GM19025 (cell line): ENCODE data around the gene ADAMTS12.

Source experiments
- ATAC-seq: cut with Tn5 transposase; IDR thresholded peaks from one replicate; pipeline ENCODE4 v1.9.1; 2021; ENCODE audit warnings: mild to moderate bottlenecking, low read depth, moderate library complexity; ENCODE audit not compliant: unreplicated experiment

ADAMTS12 gene

DNA sequence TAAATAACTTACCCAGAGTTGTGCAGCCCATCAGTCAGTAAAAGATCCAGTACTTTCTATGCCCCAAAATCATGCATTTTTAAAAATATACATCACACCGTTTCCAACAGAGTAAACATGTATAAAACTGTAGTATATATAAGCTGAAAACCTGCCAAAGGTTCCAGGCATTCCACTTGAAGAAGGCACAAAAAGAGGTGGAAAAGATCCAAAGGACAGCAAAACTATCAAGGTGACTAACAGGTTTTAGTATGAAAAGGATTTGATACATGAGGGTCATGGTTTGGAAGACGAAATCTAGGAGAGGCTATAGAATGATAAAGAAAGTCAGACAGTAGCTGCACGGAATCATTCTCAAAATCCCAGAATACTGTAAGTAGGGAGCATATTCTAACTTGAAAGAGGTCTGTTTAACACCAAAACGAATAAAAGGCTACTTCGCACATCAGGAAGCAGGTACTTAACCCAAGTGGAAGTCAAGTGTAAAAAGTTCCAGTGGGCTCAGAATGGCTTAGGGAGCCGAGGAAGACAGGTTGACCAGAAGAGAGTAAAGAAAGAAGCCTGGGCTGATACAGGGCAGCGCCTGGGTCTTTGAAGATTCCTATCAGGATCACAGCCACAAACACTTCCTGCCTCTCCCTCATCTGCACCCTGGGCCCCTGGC is 207.2 kb downstream of the ADAMTS12 start:
- ATAC-seq = no peak

DNA sequence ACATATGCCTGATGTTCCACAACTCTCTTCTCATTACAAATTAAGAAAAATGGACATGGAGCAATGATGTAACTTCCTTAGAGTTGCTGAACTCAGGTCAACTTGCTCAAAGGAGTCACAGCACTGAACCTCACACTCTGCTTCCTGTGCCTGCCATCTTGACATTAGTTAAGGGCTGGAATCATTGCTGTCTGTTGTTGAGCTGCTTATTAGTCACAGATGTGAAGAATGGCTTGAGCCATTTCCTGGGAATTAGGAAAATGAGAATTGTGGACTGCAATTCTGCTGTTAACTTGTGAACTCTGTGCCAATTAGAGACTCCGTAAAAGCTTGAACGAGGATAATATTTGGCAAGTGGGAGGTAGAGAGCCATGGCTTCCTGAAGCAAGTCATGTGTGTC is 212.0 kb downstream of the ADAMTS12 start:
- ATAC-seq = no peak

DNA sequence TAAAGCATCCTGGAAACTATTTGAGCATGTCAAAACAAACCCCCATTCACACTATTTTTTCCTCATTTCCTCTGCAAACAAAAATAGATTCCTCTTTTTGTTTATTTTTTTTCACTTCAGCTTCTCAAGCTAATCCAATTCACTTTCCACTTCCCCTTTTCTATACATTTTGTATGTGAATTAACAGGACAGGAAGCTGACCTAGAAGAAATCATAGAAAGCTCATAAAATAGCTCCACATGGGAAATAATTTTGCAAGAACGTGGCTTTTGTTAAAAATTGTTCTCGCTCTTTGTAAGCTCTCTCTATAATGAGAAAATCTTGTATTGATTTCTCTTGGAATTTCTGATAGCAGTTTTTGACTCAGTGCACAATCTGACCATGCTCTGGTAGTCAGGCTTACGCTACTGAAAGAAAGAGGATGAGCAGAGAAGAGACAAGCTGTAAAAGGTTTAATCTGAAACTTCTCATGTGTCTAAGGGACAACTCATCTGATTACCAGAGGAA is 215.8 kb downstream of the ADAMTS12 start:
- ATAC-seq = peak; percentile 52

DNA sequence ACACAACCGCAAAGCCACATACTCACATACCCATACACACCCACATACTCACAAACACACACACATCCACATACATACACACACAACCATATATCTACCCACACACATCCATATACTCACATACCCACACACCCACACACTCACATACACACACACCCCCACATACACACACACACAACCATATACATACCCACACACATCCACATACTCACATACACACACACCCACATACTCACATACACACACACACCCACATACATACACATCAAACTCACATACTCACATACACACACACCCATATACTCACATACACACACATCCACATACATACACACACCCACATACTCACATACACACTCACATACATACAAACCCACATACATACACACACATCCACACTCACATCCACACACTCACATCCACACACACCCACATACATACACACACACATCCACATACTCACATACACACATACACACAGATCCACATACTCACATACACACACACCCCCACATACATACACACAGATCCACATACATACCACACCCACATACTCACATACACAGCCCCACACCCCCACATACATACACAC is 220.0 kb downstream of the ADAMTS12 start:
- ATAC-seq = no peak

DNA sequence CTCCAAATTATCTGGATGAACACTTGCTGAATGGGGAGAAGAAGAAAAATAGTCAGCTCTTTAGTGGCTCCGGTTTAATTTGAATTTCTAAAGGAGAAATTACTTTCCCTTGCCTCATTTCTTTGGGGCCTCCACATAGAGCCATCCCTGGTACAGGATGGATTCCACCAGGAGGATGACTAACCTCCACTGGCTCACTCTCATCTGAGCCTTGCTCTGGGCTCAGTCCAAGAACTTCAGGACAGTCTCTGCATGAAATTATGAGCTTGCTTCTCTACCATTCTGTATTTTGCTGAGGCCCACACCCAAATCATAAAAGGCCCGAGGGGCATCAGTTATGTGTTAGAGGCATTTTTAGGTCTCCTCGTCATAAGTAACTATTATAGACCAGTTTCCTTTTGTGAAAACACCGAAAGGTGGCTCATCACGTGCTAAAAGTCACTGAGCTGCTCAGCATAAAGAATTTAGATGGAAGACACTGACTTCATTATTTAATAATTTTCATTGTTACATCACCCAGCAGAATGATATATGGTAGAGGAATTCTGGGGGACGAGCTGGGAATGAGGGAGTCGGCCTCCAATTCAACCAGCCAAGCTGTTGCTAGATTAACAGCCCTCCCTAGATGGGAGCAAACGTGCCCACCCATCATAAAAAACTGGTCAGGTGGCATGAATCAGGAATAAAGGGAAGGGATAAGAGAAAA is 228.9 kb downstream of the ADAMTS12 start:
- no peak for ATAC-seq

DNA sequence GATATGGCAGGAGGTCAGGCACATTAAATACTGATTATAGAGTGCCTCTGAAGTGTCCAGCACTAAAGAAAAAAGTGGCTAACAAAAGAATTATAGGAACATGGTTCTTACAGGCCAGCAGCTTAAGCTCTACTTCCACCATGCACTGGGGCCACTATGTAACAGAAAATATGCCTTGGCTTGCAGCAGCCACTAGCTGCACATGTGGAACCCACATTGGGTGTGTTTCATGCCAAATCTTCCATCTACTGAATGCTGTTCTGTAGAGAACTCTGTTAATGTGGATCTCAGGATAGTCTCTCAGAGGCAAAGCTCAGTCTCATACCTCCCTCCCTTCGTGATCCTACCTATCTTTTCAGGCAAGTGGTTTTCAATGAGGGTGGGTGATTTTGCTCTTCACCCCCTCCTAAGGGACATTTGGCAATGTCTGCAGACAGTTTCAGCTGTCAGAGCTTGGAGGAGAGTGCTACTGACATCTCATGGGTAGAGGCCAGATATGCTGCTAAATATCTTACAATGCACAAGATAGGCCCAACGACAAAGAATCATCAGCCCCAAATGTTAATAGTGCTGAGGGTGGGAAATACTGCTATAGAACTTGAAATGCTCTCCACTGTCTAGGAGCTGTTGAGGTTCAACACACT is 232.1 kb downstream of the ADAMTS12 start:
- ATAC-seq = no peak

DNA sequence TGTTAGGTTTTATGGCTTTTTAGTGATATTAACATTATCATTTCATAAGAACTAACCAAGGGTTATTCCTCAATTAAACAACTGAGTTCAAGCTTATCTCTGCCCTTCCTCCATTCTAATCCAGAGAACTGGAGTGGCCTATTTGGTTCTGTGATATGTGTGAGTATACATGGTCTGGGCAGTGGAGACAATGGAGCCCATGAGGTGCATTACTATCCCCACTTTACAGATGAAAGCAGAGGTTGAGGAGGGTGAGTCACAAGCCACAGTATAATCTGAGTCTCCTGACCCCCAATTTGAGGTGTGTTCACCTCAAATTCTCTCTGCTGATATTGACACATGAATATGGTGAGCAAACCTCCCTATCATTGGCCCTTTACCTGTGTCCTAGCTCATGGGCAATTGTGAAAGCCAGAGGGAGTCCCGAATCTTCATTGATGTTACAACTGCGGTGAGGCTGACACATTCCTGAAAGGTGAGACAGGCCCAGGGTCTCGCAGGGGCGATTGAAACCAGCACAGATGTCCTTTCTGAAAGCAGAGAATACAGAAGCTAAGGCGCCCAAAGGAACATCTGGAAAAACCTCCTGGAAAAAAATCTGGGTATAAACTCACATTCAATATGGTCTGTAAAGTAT is 233.9 kb downstream of the ADAMTS12 start:
- no peak for ATAC-seq

DNA sequence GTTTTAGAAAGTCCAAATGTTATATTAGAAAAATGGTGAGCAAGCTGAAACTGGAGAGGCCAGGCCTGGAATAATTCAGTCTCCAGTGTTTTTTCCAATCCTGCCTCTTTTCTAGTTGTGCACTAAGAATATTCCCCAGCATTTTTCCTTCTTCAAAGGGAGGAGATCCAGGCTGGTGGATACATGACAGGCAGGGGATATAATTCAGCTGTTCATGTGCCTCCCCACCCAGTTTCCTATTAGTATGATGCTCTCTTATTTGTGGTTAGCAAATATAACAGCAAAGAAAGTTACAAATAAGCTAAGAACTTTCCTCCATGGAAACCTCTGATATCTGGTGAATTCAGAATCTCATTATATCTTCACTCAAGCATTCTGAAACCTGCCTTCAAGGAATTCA is 234.6 kb downstream of the ADAMTS12 start:
- no peak for ATAC-seq

DNA sequence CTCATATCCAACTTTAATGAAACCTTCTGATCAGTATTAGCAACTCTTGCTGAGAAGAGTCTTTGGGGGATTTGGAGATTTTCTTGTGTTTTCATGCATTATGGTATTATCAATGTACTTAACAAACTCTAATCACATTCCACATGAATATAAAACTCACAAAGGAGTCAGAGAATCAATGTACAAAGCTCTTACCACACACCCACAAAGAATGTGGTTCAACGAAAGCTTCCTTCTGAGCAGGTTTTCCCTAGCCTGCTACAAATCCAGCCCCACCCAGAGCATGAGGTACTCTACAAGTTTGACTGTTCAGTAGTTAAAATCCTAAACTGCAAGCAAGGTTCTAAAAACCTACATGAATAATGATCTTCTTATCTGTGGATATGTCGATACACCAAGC is 240.9 kb downstream of the ADAMTS12 start:
- ATAC-seq = no peak

DNA sequence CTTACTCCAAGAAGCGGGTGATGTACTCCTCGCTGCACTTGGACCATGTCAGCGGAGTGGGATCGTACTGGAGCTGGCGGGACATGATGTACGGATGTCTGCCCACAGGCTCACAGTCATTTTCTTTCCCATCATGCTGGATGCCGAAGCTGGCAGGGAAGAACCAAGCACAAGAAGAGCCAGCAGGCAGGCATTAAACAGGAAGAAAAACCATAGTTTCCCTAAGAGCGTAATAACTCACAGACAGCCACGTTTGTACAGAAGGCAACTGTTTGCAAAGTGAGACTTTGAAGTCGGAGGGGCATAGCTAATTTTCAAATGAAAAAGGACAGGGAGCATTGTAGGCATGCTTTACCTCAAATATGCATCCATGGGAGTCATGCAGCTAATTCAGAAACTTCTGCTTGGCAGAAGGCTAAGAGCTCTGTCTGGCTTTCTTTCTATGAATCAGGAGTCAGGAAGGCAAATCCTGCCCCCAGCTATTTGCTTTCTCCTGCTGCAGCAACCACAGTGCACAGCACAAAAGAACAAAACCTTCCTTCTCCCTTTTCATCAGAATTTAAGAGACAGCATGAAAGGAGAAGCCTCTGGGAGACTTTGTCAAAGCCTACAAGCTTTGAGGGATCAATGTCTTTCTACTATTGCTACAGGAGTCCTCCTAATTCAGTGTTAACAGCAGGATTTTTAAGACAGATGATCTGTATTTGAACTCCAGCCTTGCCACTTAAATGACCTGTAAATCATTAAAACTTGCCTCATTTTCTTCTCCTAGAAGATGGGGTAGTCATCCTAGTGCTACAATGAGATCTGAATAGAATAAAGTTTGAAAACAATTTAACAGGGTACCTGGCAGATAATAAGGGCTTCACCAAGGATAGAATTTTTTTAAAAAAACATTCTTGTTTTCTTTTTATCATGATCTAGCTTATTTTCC is 242.0 kb downstream of the ADAMTS12 start:
- no peak for ATAC-seq

DNA sequence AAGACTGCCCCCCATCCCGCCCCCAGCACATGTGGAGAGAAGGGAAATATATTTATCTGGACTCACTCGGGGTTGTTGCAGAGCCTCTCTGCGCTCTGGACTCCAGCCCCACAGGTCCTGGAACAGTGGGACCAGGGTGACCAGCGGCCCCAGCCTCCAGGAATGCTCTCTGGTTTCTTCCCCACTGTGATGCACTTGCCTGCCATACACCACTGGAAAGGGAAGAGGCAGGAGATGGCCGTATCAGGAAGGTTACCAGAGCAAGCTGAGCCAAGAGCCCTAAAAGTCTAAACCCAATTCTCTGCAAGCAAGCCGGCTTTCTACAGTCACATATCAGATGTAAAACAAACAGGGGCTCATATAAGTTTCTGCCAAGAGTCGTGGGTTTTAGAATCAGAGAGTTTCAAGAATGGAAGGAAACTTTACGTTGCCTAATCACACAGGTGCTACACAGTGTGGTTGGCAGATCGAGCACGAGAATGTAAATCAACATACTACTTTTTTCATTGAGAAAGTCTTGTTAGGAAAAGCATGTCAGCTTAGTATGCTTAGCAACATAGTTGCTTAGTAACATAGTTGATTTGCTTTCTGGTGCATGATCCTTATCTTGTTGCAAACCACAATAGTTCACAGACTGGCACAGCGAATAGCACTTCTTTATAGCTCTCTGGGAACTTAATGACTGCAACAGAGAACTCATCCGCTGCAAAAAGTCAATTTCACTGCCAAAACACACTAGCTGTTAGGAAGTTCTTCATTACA is 249.9 kb downstream of the ADAMTS12 start:
- no peak for ATAC-seq

DNA sequence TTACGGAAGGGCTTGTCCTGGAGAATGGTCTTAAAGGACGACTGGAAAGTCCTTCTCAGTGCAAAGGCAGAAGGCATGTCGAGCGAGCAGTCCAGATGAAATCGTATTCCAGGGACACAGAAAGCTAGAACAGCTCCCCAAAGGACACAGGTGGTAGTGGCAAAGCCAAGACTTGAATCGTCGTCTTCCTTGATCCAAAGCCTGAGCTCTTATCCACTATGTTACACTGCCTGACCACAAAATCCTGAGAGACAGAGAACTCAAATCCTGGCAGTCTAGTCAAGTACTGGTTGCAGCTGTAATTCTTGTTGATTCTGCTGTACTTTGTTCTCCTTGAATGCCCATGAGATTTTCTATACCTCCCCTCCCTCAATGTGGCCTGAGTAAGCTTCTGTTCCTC is 252.3 kb downstream of the ADAMTS12 start:
- no peak for ATAC-seq

DNA sequence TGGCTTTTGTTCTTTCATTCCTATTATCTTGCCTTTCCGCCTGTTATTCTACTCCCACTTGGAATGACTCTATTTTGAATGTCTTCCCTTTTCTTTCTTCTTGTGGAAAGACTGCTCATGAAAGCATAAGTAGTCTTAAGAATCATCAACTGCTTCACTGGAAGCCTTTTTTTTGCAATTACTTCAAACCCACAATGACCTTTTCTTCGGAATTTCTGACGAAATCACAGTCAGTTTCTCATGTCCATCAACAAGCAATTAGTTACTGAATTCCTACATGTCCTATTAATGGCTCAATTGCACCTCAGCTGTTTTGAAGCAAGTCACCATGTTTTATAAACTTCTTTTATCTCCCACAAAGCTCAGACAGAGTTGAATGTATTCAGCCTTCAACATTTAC is 254.8 kb downstream of the ADAMTS12 start:
- no peak for ATAC-seq

DNA sequence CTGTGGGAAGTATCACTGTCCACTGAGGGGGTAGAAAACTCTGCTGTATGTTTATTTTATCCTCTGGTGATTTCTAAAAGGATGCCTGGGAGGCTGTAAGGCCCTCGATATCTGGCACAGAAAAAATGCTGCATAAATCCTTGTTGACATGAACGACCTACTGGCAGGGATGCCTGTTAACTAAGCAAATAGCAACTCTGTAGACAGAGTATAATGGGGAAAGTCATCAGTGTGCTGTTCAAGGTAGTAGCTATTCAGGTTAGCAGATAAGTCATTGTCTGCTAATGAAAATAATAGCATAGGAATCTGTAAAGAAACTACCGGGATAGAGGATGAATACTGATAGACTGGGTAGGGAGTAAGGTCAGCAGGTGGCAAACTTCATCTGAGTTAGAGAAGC is 256.2 kb downstream of the ADAMTS12 start:
- no peak for ATAC-seq

DNA sequence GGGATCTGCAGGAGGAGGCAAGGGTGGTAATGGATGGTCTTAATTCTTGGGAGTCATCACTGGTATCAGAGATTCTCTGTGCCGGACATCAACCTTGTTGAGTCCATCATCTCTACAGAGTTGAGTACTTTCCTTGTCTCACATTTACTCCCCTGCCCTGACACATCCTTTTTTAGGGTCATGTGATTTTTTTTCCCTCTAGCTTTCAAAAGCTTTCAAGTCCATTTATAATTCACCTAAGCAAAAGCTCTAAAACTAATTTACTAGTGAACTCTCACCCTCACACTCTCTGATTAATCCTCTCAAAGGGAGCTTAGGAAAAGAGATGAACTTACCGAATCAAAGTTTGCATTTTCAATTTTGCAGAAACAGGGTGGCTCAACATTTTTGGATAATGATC is 258.1 kb downstream of the ADAMTS12 start:
- ATAC-seq = no peak

DNA sequence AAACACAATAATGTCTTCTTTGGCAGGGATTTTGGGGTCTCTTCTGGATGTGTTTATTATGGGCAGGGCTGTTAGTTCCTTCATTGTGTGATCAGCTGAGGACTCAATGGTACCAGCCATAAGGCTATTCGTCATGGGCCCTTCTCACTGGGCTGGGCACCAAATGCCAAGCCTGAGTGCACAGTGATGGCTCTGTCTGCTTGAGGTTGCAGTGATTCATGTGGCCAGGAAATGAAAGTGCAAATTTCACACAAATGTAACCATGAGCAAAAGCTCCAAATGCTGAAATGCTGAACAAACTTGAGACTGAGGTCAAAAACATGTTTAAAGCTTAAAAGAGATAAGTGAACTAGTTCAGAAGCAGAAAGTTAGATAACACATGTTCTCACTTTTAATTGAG is 260.0 kb downstream of the ADAMTS12 start:
- peak; percentile 70 for ATAC-seq

DNA sequence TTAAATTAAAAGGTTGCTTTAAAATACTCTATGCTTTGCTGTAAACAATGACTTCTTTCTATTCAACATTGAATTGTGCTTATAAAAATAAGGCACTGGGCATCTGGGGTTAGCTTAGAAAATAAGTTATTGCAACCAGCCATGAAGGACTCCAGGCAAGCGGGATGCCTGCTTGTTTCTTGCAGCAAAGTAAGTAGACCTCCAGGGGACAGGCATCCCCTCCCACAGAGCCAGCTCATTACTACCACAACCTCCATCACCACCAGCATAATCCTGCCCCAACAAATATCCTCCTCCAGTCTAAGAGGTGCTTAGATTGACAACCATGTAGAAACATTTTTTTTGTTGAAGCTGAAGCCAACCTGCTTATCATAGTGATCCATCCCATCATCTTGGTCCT is 260.7 kb downstream of the ADAMTS12 start:
- ATAC-seq = no peak

DNA sequence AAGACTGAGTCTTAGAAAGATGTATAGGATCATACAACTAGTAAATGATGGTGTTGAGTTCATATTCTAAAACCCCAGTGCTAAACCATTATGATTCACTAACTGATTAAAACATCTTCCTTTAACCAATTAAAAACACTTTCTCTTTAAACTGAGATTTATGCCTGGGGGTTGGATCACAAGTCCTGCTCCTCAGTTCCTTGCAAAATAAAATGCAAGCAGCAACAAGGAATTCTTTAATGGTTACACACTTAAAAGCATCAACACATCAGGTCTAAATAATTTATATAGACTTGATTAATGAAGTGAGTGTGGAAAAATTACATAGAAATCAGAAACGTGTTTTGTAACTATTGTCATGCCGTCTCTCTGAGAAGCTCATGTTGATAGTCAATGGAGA is 261.8 kb downstream of the ADAMTS12 start:
- ATAC-seq = no peak

DNA sequence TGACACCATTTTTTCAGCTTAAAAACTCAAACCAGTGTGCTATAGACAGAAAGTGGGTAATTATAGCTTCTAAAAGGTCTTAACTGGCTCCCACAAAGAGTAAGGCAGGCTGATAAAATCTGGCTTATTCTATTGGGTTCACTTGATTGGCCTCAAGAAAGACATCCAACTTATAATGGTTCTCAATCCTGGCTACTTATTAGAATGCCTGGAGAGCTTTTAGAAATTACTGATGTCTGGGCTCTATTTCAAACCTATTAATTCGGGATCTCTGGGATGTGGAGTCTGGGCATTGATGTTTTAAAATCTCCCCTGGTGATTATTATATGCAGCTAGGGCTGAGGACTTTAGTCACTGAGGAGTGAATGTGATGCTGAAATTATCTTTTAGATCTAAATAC is 263.0 kb downstream of the ADAMTS12 start:
- ATAC-seq = no peak
